DND-41 (cell line): ENCODE measurements around the gene EVA1C.

Source experiments
- ATAC-seq: fragments of 200-7000 bp; cut with Tn5 transposase; 3 replicates; pipeline ENCODE4 v1.9.1; 2021; ENCODE audit warnings: low read depth; ENCODE audit not compliant: insufficient read depth
- DNase-seq: peaks from one replicate; pipeline ENCODE4 v3.0.0-alpha.2; 2020
- H2AFZ ChIP-seq: 2 replicates; pipeline ENCODE4 v1.6.0; 2012; ENCODE audit warnings: low read depth, low read length
- H3K27ac ChIP-seq: 2 replicates; pipeline ENCODE4 v1.5.1; 2012; ENCODE audit warnings: low read length, inconsistent platforms
- H3K27me3 ChIP-seq: fragments of 200-600 bp; sonication (generic); 2 replicates; pipeline ENCODE4 v1.6.0; 2012; ENCODE audit warnings: low read length, mild to moderate bottlenecking, inconsistent platforms; ENCODE audit not compliant: insufficient read depth, poor library complexity
- H3K36me3 ChIP-seq: 2 replicates; pipeline ENCODE4 v1.5.1; 2012; ENCODE audit warnings: low read length, inconsistent platforms; ENCODE audit not compliant: insufficient read depth
- H3K4me1 ChIP-seq: 2 replicates; pipeline ENCODE4 v1.5.1; 2012; ENCODE audit warnings: mild to moderate bottlenecking, low read length; ENCODE audit not compliant: insufficient read depth
- H3K4me2 ChIP-seq: 2 replicates; pipeline ENCODE4 v1.6.0; 2012; ENCODE audit warnings: mild to moderate bottlenecking, moderate library complexity, low read length, inconsistent platforms; ENCODE audit not compliant: insufficient read depth
- H3K4me3 ChIP-seq, 2 experiments: fragments of 200-600 bp in 1 of 2; shearing (Covaris generic) in 1 of 2; 2 replicates each; pipeline ENCODE4 v1.5.1; 2012 to 2016; ENCODE audit warnings: inconsistent platforms in 2 of 2, low read length in 2 of 2, mild to moderate bottlenecking in 2 of 2, low read depth in 1 of 2, moderate library complexity in 1 of 2
- H3K79me2 ChIP-seq: 2 replicates; pipeline ENCODE4 v1.6.0; 2012; ENCODE audit warnings: low read length, inconsistent platforms; ENCODE audit not compliant: insufficient read depth
- H3K9ac ChIP-seq: 2 replicates; pipeline ENCODE4 v1.6.0; 2012; ENCODE audit warnings: low read depth, mild to moderate bottlenecking, inconsistent platforms, low read length, moderate library complexity
- H3K9me3 ChIP-seq: 2 replicates; pipeline ENCODE4 v1.5.1; 2012; ENCODE audit warnings: low read length, moderate library complexity, mild to moderate bottlenecking, inconsistent platforms; ENCODE audit not compliant: insufficient read depth, severe bottlenecking
- H4K20me1 ChIP-seq: 2 replicates; pipeline ENCODE4 v1.6.0; 2012; ENCODE audit warnings: low read length; ENCODE audit not compliant: insufficient read depth
- CTCF ChIP-seq: IDR thresholded peaks from 2 replicates; pipeline ENCODE4 v1.5.1; 2012; ENCODE audit warnings: borderline replicate concordance, low read length, moderate library complexity, mild to moderate bottlenecking; ENCODE audit not compliant: poor library complexity, severe bottlenecking; ENCODE audit errors: extremely low read depth
- EZH2 ChIP-seq: IDR thresholded peaks from 3 replicates; pipeline ENCODE4 v1.6.1; 2012; ENCODE audit warnings: borderline replicate concordance, low read depth, mild to moderate bottlenecking, moderate library complexity, low read length, inconsistent platforms; ENCODE audit not compliant: severe bottlenecking

The EVA1C gene

GRCh38 chr21:32381571-32381970 lies 30.9 kb upstream of the EVA1C start:
- DNase-seq (no peak), ATAC-seq (no peak)
- Histone ChIP-seq H3K27me3 (no peaks in the 10 kb centered on the region), H3K4me3 (no peak overlapping the region), H3K9ac (no peak overlapping the region), H3K4me2 (no peak overlapping the region), H3K27ac (no peak overlapping the region), H4K20me1 (peaks cover 25% of the 10 kb centered on the region; the same call in 1 of the 2 replicates), H3K9me3 (no peaks in the 10 kb centered on the region), H3K79me2 (peaks cover 19% of the 10 kb centered on the region), H3K36me3 (peaks cover 82% of the 10 kb centered on the region), H2AFZ (no peak overlapping the region), H3K4me1 (no peaks in the 10 kb centered on the region)
- no peak for TF ChIP-seq EZH2
- no peak for TF ChIP-seq CTCF

GRCh38 chr21:32382108-32382644 lies 30.3 kb upstream of the EVA1C start:
- Histone ChIP-seq H4K20me1 (peaks cover 31% of the 10 kb centered on the region; the same call in 1 of the 2 replicates), H3K79me2 (peaks cover 25% of the 10 kb centered on the region)

GRCh38 chr21:32383812-32384211 lies 28.7 kb upstream of the EVA1C start:
- H3K27me3 ChIP-seq = no peaks in the 10 kb centered on the region
- no peak overlapping the region for H3K4me3 ChIP-seq
- peaks cover 78% of the 10 kb centered on the region for H3K36me3 ChIP-seq
- H3K4me1 ChIP-seq = no peaks in the 10 kb centered on the region; the same call in 1 of the 2 replicates
- H3K9me3 ChIP-seq = no peaks in the 10 kb centered on the region
- DNase-seq = no peak
- H2AFZ ChIP-seq = no peak overlapping the region
- no peak for TF ChIP-seq CTCF
- TF ChIP-seq EZH2 = no peak
- H3K79me2 ChIP-seq = peaks cover 42% of the 10 kb centered on the region
- no peak overlapping the region for H3K27ac ChIP-seq
- no peak for ATAC-seq
- no peak overlapping the region for H3K9ac ChIP-seq
- peaks cover 44% of the 10 kb centered on the region; the same call in 1 of the 2 replicates for H4K20me1 ChIP-seq
- H3K4me2 ChIP-seq = no peak overlapping the region

More at GRCh38 chr21:32382108-32382644, 30.3 kb upstream of the EVA1C start:
- TF ChIP-seq EZH2 (no peak), CTCF (no peak)
- Histone ChIP-seq H2AFZ (no peak overlapping the region), H3K27me3 (no peaks in the 10 kb centered on the region), H3K27ac (no peak overlapping the region), H3K4me1 (no peaks in the 10 kb centered on the region), H3K4me2 (no peak overlapping the region), H3K4me3 (no peak overlapping the region), H3K36me3 (peaks cover 81% of the 10 kb centered on the region), H3K9ac (no peak overlapping the region), H3K9me3 (no peaks in the 10 kb centered on the region)
- DNase-seq = no peak
- no peak for ATAC-seq
